Upper lobe of left lung (tissue), 6 donors: ENCODE data around the gene DAPL1. TPM values are rescaled to one million over a fixed set of nuclear protein-coding genes. Genes with fewer than 3 reads are reported as not detected.
A peak's percentile ranks its signal among the peaks of the same experiment; 100 is the strongest.

Experiments
- ATAC-seq, 2 donors: fragments of 200-7000 bp; cut with Tn5 transposase; one replicate each; pipeline ENCODE4 v1.9.1; 2022; ENCODE audit warnings: mild to moderate bottlenecking in 2 of 2, moderate library complexity in 2 of 2; ENCODE audit not compliant: low FRiP score in 2 of 2
- DNase-seq, 2 donors: peaks; one replicate each; pipeline ENCODE4 v3.0.0-alpha.2; 2019 to 2020
- H3K27ac ChIP-seq, 4 donors: fragments of 200-600 bp; sonication (generic); one replicate each; pipeline ENCODE4 v1.5.1; 2016 to 2019
- H3K27me3 ChIP-seq, 4 donors: fragments of 200-600 bp; sonication (generic); one replicate each; pipeline ENCODE4 v1.5.1; 2017 to 2019
- H3K36me3 ChIP-seq, 4 donors: fragments of 200-600 bp; sonication (generic); one replicate each; pipeline ENCODE4 v1.5.1; 2016 to 2019
- H3K4me1 ChIP-seq, 4 donors: fragments of 200-600 bp; sonication (generic); one replicate each; pipeline ENCODE4 v1.5.1; 2018 to 2019
- H3K4me3 ChIP-seq, 4 donors: fragments of 200-600 bp; sonication (generic); one replicate each; pipeline ENCODE4 v1.5.1; 2017 to 2019; ENCODE audit warnings: mild to moderate bottlenecking in 2 of 4, moderate library complexity in 1 of 4
- H3K9me3 ChIP-seq, 4 donors: fragments of 200-600 bp; sonication (generic); one replicate each; pipeline ENCODE4 v1.5.1; 2018 to 2019
- CTCF ChIP-seq, 6 experiments: fragments of 450-650 bp in 4 of 6; fragments of 200-600 bp in 2 of 6; sonication (generic) in 2 of 6; IDR thresholded peaks; one replicate each; pipeline ENCODE4 v1.5.1; 2016 to 2019; ENCODE audit warnings: antibody characterized with exemption in 6 of 6
- EP300 ChIP-seq, 4 donors: sonication (generic); formaldehyde crosslinking; IDR thresholded peaks; one replicate each; pipeline ENCODE4 v1.5.1; 2017; ENCODE audit warnings: antibody characterized with exemption in 4 of 4, control low read depth in 2 of 4
- POLR2A ChIP-seq, 4 donors: fragments of 450-650 bp; IDR thresholded peaks; one replicate each; pipeline ENCODE4 v1.5.1; 2016 to 2017; ENCODE audit warnings: antibody characterized with exemption in 4 of 4, mild to moderate bottlenecking in 2 of 4
- POLR2AphosphoS5 ChIP-seq, 2 donors: sonication (generic); formaldehyde crosslinking; IDR thresholded peaks; one replicate each; pipeline ENCODE4 v1.5.1; 2017; ENCODE audit warnings: antibody characterized with exemption in 2 of 2
- WGBS, 2 donors: methylation state at CpG; one replicate each; pipeline ENCODE4 v1.1.5; 2017 to 2018; 5-methylcytosine and 5-hydroxymethylcytosine counted together
- total RNA-seq, 6 donors: library from RNA; depleted of rRNA in 4 of 6; stranded (reverse); fragments of >200 nt in 4 of 6; gene quantifications; one replicate each; pipeline versions ENCODE4 v1.1.0 to v1.2.1, GENCODE V29; 2016 to 2021
- donor health status: DM: no; HTN: no; CAD: no; lungs with moderate emphysema.
- donor health status: DM: no; HTN: yes; CAD: no; lungs with severe emphysema.

Gene DAPL1
- total RNA-seq = under 1 TPM in 1 of 6 donors, not detected in 5; 0.43 TPM

GRCh38 chr2:158795195-158795924, at the start of gene DAPL1:
Gene DAPL1, plus strand, starts transcription at chr2:158795317. Its CDS starts 56 bp downstream, at chr2:158795373.
- DNase-seq = peak in 1 of 2 donors; percentile 24
- WGBS, 2 donors = 36 to 63% methylated on average over 5 to 10 of the region's 10 CpGs
- TF ChIP-seq CTCF (IDR thresholded peaks at IDR 0.05) (no peak), POLR2A (IDR thresholded peaks at IDR 0.05) (no peak), EP300 (IDR thresholded peaks at IDR 0.05) (no peak), POLR2AphosphoS5 (IDR thresholded peaks at IDR 0.05) (no peak)

GRCh38 chr2:158745866-158746382, 49.2 kb upstream of the DAPL1 start:
- DNase-seq = no peak
- H3K27ac ChIP-seq = peak overlapping the region in 3 of 4 donors; percentile 7 to 28 (median 17)

More at GRCh38 chr2:158795195-158795924, at the start of gene DAPL1:
- ATAC-seq = no peak
- H3K4me1 ChIP-seq = no peaks in the 10 kb centered on the region
- H3K4me3 ChIP-seq = no peak within 1 kb of the TSS
- no peaks in the 10 kb centered on the region for H3K36me3 ChIP-seq
- no peak within 1 kb of the TSS for H3K27ac ChIP-seq
- no peaks in the 10 kb centered on the region for H3K9me3 ChIP-seq
- H3K27me3 ChIP-seq = no peaks in the 10 kb centered on the region

GRCh38 chr2:158746488-158746887, 48.6 kb upstream of the DAPL1 start:
- H3K4me1 ChIP-seq = peaks cover 6 to 14% (median 8%) of the 10 kb centered on the region in 4 donors
- no peaks in the 10 kb centered on the region for H3K9me3 ChIP-seq
- WGBS, 2 donors = 31 to 35% methylated on average over 6 of the region's 6 CpGs
- H3K36me3 ChIP-seq = no peaks in the 10 kb centered on the region
- peak overlapping the region in 1 of 4 donors; percentile 15 for H3K27ac ChIP-seq
- H3K4me3 ChIP-seq = no peak overlapping the region
- H3K27me3 ChIP-seq = no peaks in the 10 kb centered on the region
- TF ChIP-seq POLR2AphosphoS5 (IDR thresholded peaks at IDR 0.05) (no peak), CTCF (IDR thresholded peaks at IDR 0.05) (no peak), POLR2A (IDR thresholded peaks at IDR 0.05) (no peak), EP300 (IDR thresholded peaks at IDR 0.05) (no peak)
- no peak for ATAC-seq
- no peak for DNase-seq

More at GRCh38 chr2:158745866-158746382, 49.2 kb upstream of the DAPL1 start:
- H3K9me3 ChIP-seq = no peaks in the 10 kb centered on the region
- no peak for ATAC-seq
- peaks cover 6 to 14% (median 8%) of the 10 kb centered on the region in 4 donors for H3K4me1 ChIP-seq
- 38 to 57% methylated on average over 7 of the region's 7 CpGs for WGBS, 2 donors
- H3K4me3 ChIP-seq = no peak overlapping the region
- H3K36me3 ChIP-seq = no peaks in the 10 kb centered on the region
- H3K27me3 ChIP-seq = no peaks in the 10 kb centered on the region
- no peak for TF ChIP-seq POLR2AphosphoS5 (IDR thresholded peaks at IDR 0.05)

GRCh38 chr2:158747281-158747680, 47.8 kb upstream of the DAPL1 start:
- Histone ChIP-seq H3K36me3 (no peaks in the 10 kb centered on the region), H3K27ac (no peak overlapping the region), H3K4me3 (no peak overlapping the region), H3K27me3 (no peaks in the 10 kb centered on the region), H3K9me3 (no peaks in the 10 kb centered on the region), H3K4me1 (peaks cover 6 to 14% (median 8%) of the 10 kb centered on the region in 4 donors)
- no peak for DNase-seq
- ATAC-seq = no peak
- TF ChIP-seq EP300 (IDR thresholded peaks at IDR 0.05) = no peak
- TF ChIP-seq POLR2AphosphoS5 (IDR thresholded peaks at IDR 0.05) = no peak
- no peak for TF ChIP-seq POLR2A (IDR thresholded peaks at IDR 0.05)
- no peak for TF ChIP-seq CTCF (IDR thresholded peaks at IDR 0.05)
- WGBS, 2 donors = 60 to 81% methylated on average over 2 of the region's 2 CpGs

GRCh38 chr2:158748926-158749590, 46.1 kb upstream of the DAPL1 start:
- no peak overlapping the region for H3K4me3 ChIP-seq
- no peaks in the 10 kb centered on the region for H3K27me3 ChIP-seq
- TF ChIP-seq CTCF (IDR thresholded peaks at IDR 0.05) = no peak
- TF ChIP-seq EP300 (IDR thresholded peaks at IDR 0.05) = no peak
- no peak for TF ChIP-seq POLR2A (IDR thresholded peaks at IDR 0.05)
- no peak for TF ChIP-seq POLR2AphosphoS5 (IDR thresholded peaks at IDR 0.05)
- no peaks in the 10 kb centered on the region for H3K36me3 ChIP-seq
- H3K9me3 ChIP-seq = no peaks in the 10 kb centered on the region
- ATAC-seq (no peak), DNase-seq (no peak)
- peaks cover 7 to 23% (median 13%) of the 10 kb centered on the region in 4 donors for H3K4me1 ChIP-seq
- no peak overlapping the region for H3K27ac ChIP-seq
- WGBS, 2 donors = 72 to 80% methylated on average over 2 of the region's 2 CpGs
